GDM1 (cell line): ENCODE results near the gene TOP3B.
"Not testable (repeated sequence)": the region's sequence is repeated elsewhere in the genome, so short reads cannot be mapped to it uniquely, and the experiment has no call there.

Source experiments
- DNase-seq: peaks from one replicate; lab custom pipeline; 2025; lab: John Stamatoyannopoulos, UW

TOP3B gene

DNA sequence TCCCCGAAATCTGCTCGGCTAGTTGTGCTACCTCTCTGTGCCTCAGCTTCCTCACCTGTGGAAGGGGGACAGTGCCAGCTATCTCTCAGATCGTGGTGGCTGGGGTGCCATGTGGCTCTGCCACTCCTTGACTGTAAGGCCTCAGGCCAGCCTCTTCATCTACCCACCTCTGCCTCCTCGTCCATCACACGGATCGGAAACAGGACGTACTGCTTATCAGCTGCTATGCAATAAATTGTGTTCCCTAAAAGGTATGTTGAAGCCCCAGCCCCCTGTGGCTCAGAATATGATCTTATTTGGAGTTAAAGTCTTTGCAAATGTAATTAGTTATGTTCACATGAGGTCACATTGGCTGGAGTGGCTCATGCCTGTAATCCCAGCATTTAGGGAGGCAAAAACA lies 37.7 kb downstream of the TOP3B start:
- DNase-seq, result no peak

DNA sequence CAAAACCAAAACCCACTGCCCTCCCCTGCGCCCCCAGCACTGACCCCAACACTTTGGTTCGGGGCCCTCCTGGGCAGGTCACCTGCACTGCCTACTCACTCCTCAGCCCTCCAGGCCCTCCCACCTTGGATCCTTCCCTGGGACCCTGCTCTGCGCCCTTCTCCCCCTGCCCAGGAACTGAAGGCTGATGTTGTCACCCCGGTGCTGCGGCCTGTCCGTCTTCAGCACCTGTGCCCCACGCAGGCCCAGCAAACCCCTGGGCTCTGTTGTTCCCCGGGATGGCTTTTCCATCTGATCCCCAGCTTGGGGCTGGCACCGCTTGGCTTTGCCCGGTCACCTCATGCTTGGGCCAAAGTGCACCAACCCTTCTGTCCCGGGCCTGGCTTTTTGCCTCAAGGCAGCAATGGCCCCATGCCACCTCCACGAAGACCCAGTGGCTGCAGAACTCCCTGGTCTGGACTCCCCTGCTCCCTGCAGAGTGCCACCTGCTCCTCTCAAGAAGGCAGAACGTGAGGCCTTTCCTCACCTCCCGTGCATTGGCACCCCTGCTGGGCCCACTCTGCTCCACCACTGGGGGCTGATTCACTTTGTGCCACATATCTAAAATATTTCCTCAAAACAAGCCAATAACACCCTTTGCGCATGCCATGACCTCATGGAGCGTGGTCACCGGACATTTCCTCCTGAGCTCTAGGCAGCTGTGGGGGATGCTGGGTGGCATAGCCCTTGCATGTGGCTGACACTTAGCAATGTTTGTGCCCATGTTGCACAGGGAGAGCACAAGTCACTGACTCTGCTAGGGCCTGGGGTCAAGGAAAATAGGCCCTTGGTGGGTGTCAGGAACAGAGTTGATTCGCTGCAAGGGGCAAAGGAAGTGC lies 38.8 kb downstream of the TOP3B start:
- no peak for DNase-seq

DNA sequence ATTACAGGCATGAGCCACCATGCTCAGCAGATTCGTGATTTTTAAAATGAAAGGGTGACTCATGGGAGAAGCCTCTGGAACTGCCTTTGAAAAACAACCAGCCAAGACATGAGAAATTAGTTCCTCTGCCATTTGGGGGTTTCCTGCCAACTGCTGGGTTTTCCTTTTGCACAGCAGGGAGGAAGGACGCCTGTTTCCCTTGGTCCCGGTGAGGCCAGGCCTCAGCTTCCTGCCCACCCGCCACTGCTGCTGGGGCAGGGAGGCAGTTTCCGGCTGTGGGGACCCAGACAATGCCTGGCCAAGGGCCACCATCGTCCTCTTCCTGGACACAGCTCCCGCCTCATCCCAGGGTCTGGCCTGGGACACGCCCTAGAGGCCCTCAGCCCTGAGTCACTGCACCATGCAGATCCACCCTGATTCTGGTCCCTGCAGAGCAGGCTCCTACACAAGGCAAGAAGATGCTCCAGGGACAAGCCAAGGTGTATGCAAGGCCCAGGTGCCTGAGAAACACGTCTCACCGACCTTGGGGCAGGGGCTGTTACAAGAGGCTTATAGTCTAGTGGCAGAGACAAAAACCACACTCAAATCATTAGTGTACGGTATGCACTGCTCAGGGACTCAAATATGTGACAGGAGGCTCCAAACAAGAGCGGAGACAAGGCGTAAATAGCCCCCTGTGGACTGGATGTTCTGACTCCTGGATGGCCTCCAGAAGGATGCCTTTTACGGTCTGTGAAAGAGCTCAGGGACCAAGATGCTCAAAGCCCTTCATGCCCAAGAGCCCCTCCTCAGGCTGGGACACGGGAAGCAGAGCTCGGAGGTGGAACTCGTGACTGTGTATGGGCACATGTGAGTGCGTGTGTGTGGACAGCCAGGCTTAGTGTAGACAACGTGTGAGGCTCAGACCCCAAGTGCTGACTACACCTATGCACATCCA lies 39.9 kb downstream of the TOP3B start:
- DNase-seq, result peak; percentile 98

DNA sequence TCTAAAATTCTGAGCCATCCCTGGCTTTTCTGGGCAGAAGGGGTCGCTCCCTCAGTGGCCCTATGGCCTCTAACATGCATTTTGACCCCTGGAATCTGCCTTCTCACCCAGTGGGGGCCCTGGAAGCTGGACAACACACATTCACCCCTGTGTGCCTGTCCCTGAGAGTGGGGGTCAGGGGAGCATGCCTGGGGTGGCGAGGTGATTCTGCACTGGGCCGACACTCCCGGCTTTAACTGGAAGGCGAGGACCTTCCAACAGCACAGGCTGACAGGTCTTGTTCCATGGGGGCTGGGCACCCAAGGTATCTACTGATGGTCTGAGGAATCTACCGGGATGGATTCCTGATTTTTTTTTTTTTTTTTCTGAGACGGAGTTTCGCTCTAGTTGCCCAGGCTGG lies 40.7 kb downstream of the TOP3B start:
- no peak for DNase-seq

DNA sequence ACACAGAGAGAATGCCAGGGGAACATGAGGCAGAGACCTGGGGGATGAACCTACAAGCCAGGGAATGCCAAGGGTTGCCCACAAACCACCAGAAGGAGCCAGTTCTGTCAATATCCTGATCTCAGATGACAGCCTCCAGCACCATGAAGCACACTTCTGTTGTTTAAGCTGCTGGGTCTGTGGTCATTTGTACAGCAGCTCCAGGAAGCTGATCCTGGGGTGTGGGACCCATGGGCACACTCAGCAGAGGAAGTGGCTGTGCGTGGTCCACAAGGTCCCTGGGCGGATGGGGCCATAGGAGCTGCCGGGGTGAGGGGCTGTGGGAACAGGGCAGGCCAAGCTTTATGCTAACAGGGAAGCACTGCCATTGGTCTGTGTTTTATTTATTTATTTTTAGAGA lies 42.1 kb downstream of the TOP3B start:
- peak; percentile 88 for DNase-seq

DNA sequence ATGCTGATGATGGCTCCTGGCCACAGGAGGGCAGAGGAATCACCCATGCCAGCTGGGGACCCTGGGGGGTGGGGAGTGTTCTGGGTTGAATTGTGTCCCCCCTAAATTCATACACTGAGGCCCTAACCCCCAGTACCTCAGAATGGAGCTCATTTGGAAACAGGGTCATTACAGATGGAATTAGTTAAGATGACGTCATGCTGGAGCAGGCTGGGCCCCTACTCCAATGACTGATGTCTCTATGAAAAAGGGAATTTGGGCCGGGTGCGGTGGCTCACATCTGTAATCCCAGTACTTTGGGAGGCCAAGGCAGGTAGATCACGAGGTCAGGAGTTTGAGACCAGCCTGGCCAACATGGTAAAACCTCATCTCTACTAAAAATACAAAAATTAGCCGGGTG lies 42.7 kb downstream of the TOP3B start:
- DNase-seq, result not testable (repeated sequence)

DNA sequence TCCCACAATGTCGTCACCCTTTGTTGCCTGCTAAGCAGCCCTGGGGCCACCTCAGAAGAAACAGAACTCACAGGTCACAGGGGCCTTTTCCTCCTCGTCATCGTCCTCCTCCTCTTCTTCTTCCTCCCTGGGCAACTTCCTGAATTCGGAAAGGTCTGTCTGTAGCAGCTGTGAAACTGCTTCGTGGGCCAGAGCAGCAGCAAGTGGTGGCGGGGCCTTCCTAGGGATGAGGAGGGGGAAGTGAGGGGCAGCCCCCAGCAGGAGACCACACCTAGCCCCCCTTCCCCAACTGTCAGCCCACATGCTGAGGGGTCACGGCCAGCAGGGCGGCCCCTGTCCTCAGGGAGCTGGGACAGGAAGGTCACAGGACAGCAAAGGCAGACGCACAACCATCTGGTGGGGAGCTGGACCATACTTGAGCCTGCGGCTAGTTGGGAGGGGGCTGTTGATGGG lies 43.1 kb downstream of the TOP3B start:
- peak; percentile 72 for DNase-seq

DNA sequence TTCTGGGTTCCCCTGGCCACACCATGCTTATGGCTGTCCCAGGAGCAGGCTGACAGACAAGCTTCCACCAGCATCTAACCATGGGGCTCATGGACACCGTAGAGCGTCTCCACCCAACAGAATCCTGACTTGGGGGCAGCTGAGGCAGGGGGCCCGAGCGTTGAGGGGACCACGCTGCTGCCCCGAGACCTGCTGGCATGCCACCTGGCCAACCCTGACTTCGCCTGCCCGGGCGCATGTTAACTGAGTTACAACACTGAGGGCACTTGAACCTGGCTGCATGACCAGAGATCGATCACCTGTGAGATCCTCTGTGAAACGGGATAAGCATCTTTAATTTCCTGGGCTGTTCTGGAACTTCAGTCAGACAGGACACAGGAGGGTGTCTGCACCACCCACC lies 43.7 kb downstream of the TOP3B start:
- no peak for DNase-seq

DNA sequence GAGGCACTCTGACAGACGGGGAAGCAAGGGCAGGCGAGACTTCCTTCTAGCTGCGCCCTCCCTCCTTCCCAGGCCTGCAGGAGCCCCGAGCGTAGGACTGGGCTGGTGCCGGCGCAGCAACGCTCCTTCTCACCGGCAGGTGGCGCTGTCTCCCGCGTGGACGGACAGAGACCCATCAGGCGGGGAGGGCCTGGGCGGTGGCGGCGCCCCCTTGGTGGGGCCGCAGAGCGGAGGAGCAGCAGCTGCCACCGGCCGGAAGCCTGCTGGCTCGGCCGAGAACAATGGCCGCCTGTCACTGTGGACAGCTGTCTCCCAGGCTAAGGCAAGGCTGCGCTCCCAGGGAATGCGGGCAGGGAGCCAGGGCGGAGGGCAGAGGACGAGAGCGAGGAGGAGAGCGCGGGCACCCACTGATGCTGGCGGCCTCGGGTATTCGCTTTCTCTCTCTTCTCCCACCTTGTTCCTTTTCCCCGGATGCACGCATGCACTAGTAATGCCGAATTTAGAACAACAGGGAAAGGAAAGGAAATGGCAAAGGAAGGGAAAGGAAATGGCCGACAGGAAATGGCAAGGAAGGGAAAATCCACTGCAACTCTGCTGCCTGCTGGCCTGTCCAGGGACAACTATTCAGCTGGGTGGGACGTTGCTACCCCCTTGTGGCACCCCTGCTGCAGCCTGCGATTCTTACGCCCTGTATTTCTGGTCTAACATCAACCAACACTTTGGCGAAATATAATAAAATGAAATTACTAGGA lies 44.3 kb downstream of the TOP3B start:
- DNase-seq, result peak; percentile 96

DNA sequence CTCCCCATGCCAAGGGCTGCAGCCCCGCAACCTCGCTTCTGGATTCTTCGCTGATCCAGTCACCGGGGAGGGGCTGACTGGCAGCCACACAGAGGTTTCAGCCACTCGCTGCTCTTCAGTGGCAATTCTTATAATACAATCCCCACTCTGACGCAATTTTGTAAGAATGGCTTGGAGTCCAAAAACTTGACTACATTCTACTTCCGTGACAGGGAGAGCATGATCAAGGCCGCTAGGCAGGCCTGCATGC lies 44.8 kb downstream of the TOP3B start:
- no peak for DNase-seq

DNA sequence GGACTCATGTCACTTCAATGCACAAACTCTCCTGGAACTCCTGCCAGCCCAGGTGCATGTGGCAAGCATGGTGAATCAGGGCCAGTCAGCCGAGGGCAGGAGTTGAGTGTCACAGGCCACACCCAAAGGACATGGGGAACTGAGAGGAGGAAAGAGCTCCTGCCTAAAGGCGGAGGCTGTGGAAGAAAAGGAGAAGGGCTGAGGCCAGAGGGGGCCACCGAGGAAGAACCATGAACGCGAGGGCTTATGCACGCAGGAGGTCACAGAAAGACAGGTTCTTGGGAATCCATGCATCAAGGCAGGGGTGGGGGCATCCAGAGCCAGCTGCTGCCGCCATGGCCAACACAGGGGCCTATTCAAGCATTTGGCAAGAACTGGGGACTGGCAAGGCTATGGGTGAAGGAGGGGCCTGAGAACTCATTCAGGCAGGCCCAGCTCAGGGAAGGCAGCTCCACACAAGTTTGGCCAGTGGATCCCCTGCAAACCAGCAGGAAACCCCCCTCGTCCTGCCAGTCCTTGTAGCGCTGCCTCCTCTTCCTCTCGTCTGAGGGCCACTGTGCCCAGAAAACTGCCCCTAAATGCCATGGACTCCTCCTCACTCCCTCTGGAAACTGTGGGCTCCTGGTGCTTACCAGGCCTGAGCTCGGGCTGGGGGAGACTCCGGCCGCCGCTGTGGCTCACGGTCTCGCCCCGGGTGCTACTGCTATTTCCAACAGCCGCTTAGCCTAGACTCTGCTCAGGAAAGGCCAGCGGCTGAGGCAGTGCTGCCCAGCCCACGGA lies 45.4 kb downstream of the TOP3B start:
- DNase-seq, result no peak

DNA sequence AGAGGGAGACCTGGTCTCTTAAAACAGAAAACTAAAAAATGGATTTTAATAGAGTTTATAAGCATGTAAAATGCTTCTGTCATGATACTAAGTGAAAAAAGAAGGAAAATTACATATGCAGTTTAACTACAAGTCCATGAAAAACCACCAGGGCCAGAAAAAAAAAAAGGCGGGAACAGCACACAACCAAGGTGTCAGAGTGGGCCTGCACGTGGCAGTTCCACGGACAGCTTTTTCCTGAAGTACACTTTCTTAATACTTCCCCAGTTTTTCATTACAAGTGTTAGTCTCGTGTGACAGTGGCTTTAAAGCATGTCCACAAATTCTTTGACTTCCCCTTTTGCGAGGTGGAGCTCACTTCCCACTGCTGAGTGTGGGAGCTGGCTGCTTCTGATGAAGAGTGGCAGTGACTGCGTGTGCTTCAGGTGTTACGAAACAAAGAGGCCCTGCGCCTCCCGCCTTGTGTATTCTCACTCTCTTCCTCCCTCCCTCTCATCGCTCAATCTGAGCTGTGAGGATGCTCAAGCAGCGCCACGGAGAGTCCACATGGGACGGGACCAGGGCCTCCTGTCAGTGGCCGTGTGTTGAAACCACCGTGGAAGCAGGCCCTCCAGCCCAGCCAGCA lies 46.3 kb downstream of the TOP3B start:
- DNase-seq, result peak; percentile 85

DNA sequence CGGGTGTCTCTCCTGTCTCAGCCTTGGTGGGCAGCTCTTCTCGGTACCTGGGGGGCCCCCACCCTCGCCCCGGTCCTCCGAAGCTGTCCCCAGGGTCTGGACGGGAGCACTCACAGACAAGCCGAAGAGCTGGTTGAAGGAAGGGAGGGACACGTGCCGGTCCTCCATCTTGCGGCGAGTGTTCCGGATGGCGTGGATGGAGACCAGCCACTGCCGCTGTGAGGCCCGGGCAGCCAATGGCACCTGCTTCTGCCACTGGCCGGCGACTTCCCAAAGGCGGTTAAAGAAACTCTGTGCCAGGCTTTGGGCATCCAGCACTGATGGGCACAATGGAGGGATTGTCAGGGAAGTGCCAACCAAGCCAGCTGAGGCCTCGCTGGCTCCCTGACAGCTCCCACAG lies 48.7 kb downstream of the TOP3B start:
- DNase-seq, result no peak

DNA sequence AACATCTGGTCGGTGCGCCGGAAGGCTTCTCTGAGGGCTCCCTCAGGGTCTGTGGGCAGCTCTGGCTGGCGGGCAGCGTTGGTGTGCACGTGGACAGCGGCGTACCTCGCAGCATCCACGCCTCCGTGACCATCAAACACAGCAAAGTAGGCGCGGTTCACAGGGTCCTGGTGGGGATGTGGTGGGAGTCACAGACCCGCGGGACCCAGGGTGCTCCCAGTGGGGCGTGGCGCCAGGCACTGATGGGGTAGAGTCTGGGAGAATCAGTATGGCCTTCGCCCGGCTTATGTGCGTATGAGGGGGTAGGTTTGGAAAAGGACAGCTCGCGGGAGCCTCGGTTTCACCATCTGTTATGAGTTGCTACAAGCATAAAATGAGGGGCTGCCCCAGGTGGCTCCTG lies 49.2 kb downstream of the TOP3B start:
- no peak for DNase-seq

DNA sequence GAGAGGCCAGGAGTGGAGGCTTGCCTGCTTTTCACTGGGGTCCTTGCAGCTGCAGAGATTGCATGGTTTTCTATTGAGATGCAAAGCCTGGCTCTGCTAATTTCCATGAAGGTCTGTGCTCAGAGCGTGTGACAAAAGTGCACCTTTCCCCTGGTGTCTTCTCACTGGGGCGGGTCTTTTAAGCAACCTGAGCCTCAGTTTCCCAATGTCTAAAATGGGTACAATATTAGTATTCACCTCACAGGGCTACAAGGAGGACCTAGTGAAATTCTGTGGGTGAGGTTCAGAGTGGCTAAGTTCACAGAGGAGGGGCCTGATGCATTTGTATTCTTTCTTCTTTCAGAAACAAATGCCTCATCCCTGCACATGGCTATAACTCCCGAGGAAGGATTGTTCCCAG lies 50.2 kb downstream of the TOP3B start:
- no peak for DNase-seq

DNA sequence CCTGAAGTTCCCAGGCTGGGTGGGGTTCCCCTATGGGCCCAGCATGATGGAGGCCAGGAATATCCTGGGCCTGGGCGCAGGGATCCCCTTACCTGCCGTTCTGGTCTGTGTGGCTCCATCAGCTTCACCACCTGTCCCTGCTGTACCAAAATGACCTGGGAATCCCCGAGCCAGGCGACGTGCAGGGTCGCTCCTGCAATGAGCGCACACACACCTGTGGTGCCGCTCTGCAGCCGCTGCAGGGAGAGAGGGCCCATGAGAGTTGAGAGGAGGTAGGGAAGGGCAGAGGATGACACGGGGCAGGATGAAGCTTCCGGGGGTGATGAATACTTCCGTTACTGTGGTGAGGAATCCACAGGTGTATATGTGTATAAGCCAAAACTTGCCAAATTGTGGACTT lies 51.5 kb downstream of the TOP3B start:
- DNase-seq, result no peak

DNA sequence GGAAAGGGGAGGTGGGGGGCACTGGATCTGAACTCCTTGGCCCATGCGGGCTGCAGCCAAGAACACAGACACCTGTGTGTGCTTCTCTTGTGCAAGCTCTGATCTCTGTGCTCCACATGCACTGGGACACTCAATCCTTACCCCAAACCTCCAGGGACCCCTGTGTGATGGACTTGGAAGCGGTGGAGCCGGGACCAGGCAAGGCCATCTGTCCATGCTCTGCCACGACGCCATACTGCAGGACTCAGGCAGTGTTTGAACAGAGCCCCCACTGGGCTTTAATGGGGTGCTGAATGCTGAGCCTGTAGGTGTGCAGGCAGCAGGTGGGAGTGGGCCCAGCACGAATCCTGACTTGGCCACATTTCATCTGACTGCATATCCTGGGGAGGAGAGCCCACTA lies 53.3 kb downstream of the TOP3B start:
- DNase-seq, result no peak

DNA sequence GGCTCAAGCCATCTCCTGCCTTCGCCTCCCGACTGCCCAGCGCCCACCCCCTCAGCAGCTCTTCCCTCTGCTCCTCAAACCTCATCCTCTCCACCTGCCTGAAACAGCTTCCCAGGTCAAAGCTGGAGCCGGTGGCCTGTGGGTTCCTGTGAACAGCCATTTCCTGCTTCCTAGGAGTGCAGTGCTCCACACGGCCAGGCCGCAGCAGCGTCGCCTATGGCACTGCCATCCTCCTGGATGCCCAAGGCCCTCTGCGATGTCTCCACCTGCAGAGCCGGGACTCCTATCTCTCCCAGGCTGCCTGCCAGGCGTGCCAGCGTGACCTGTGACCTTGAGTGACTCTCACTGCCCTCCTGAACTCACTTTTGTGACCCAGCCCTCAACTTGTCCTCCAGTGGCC lies 54.5 kb downstream of the TOP3B start:
- no peak for DNase-seq

DNA sequence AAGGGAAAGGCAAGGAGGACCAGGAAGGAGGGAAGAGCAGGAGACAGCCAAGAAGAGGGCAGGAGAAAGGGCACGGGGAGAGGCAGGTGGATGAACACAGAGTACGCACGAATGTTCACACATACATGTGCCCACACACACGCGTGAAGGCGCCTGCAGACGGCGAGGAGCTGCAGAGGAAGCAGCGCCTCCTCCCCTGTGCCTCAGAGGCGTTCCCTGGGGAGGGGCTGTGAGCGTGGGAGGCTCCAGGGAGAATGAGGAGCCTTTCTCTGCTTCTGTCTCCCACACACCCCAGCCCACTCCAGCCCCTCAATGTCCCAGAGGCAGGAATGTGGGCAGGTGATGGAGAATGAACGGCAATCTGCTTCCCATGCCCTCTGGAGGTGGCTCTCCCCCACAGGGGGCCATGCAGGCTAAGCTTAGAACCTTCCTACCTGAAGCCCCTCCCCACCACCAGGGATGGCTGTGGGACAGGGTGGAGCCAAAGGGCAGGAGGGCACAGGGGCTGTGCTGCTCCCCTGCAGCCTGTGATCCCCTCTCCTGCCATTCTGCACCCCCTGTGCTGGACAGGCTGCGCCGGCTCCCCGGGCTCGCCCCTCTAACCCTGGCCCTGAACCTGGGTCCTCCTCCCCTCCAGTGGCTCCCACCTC lies 55.3 kb downstream of the TOP3B start:
- no peak for DNase-seq

DNA sequence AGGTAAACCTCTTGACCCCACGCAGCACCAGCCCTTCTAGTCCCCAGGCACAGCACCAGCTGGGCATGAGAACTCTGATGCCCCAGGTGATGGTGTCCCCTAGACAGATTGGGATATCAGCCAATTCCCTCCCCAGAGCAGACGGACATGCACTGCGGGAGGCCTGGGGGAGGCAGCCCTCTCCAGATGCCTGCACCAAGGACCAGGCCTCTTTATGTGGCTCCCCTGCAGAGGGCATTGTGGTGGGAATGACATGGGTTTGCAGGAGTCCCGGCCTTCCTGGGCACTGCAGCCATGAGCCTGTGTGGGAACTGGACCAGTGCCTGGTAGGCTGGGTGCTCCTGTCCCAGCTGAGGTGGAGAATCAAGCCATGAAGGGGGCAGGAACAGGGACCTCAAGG lies 55.9 kb downstream of the TOP3B start:
- no peak for DNase-seq

DNA sequence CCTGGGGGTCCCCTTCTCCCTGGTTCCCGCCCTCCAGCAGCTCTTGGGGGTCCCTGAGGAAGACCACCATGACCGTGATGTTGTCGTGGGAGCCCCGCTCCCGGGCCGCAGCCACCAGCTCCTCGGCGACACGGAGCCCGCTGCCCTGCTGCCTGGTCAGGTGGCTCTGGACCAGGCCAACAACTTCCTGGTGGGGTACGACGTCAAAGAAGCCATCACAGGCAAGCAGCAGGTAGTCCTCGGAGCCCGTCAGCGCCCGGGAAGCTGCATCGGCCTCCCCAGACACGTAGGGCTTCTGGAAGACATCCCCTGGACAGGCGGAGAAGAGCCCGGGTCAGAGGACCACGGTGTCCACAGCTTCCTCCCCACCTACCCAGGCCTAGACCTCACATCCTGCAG lies 59.4 kb downstream of the TOP3B start:
- DNase-seq, result no peak
